ENCODE measurements around the gene IGSF22. TPM values are rescaled to one million over a fixed set of nuclear protein-coding genes. Genes with fewer than 3 reads are reported as not detected.

Gene IGSF22
- total RNA-seq, 1 donor from 2014 or later, result not detected

- no peak for DNase-seq (ENCODE audit: low spot score)
- Mint-ChIP-seq H3K27me3 (ENCODE audit: low read depth) (peaks cover 23% of the 10 kb centered on the region), H3K9me3 (ENCODE audit: low read depth) (no peaks in the 10 kb centered on the region), H3K36me3 (ENCODE audit: low read depth) (peaks cover 3% of the 10 kb centered on the region), H3K4me1 (ENCODE audit: low read depth) (no peaks in the 10 kb centered on the region), H3K4me3 (ENCODE audit: unreplicated experiment) (no peak overlapping the region), H3K27ac (ENCODE audit: unreplicated experiment) (no peak overlapping the region)
- TF ChIP-seq, protein P1, sequence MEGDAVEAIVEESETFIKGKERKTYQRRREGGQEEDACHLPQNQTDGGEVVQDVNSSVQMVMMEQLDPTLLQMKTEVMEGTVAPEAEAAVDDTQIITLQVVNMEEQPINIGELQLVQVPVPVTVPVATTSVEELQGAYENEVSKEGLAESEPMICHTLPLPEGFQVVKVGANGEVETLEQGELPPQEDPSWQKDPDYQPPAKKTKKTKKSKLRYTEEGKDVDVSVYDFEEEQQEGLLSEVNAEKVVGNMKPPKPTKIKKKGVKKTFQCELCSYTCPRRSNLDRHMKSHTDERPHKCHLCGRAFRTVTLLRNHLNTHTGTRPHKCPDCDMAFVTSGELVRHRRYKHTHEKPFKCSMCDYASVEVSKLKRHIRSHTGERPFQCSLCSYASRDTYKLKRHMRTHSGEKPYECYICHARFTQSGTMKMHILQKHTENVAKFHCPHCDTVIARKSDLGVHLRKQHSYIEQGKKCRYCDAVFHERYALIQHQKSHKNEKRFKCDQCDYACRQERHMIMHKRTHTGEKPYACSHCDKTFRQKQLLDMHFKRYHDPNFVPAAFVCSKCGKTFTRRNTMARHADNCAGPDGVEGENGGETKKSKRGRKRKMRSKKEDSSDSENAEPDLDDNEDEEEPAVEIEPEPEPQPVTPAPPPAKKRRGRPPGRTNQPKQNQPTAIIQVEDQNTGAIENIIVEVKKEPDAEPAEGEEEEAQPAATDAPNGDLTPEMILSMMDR (IDR thresholded peaks at IDR 0.05), result no peak
Measured at GRCh38 chr11:18657673-18658072, 68.3 kb downstream of the IGSF22 start.

Other genes starting within 250 kb of the IGSF22 start
- 54.7 to 59.8 TPM (median 55.4 TPM) in 3 replicates for gene TSG101, start 199.2 kb downstream of the IGSF22 start, total RNA-seq
- gene UEVLD, start 137.5 kb downstream of the IGSF22 start, total RNA-seq, result 21.2 to 26.7 TPM (median 21.4 TPM) in 3 replicates
- 2.2 to 4.6 TPM (median 4.1 TPM) in 3 replicates for gene MISFA, start 126.4 kb downstream of the IGSF22 start, total RNA-seq
- gene SPTY2D1, start 91.8 kb downstream of the IGSF22 start, total RNA-seq, result 19.6 to 23.3 TPM (median 20.4 TPM) in 3 replicates
- 3.1 to 3.6 TPM (median 3.5 TPM) in 3 replicates for gene TMEM86A, start 27.4 kb downstream of the IGSF22 start, total RNA-seq
- not detected in 3 replicates for gene PTPN5, start 65.6 kb upstream of the IGSF22 start, total RNA-seq
- gene MRGPRX1, start 213.2 kb upstream of the IGSF22 start, total RNA-seq, result not detected in 3 replicates